Colonic mucosa (tissue), 4 donors: ENCODE data around the gene RIMS3. TPM values are rescaled to one million over a fixed set of nuclear protein-coding genes. Genes with fewer than 3 reads are reported as not detected.

ENCODE experiments used
- DNase-seq: peaks from one replicate; pipeline ENCODE4 v3.0.0-alpha.2; 2020
- H3K27ac ChIP-seq: fragments of 200-600 bp; one replicate; pipeline ENCODE4 v1.8.0; 2021
- H3K27me3 ChIP-seq: fragments of 200-600 bp; one replicate; pipeline ENCODE4 v1.8.0; 2021
- H3K36me3 ChIP-seq: fragments of 200-600 bp; one replicate; pipeline ENCODE4 v1.8.0; 2021
- H3K4me1 ChIP-seq: fragments of 200-600 bp; one replicate; pipeline ENCODE4 v1.8.0; 2021; ENCODE audit warnings: mild to moderate bottlenecking
- H3K4me3 ChIP-seq: fragments of 200-600 bp; one replicate; pipeline ENCODE4 v1.8.0; 2021
- H3K9ac ChIP-seq, 2 donors: one replicate each; pipeline ENCODE4 v1.7.0; 2013; ENCODE audit warnings: control low read depth in 2 of 2, low read depth in 2 of 2, low read length in 2 of 2
- H3K9me3 ChIP-seq: fragments of 200-600 bp; one replicate; pipeline ENCODE4 v1.8.0; 2021
- CTCF ChIP-seq: fragments of 200-600 bp; IDR thresholded peaks from one replicate; pipeline ENCODE4 v1.8.0; 2022; ENCODE audit warnings: antibody characterized with exemption, mild to moderate bottlenecking
- intact Hi-C: fragments of 100-400 bp; cut with DNase I; formaldehyde crosslinking; loops from one replicate; pipeline ENCODE4 v1.14.1; 2022
- total RNA-seq, 2 donors: library from RNA; stranded (reverse); fragmentation: NEBNext Ultra II Directional in 1 of 2; extraction: Animal tissue kit (Norgen Biotek cat#: 25700) in 1 of 2; gene quantifications; one replicate each; pipeline ENCODE4 v1.2.1, GENCODE V29; 2021
- donor health status: healthy.
- donor health status: DM: no; HTN: no; CAD: no.
- donor health status: DM: no; HTN: no; CAD: no.

The RIMS3 gene
- total RNA-seq, 2 donors from 2014 or later, result 7.0 to 9.5 TPM

DNA sequence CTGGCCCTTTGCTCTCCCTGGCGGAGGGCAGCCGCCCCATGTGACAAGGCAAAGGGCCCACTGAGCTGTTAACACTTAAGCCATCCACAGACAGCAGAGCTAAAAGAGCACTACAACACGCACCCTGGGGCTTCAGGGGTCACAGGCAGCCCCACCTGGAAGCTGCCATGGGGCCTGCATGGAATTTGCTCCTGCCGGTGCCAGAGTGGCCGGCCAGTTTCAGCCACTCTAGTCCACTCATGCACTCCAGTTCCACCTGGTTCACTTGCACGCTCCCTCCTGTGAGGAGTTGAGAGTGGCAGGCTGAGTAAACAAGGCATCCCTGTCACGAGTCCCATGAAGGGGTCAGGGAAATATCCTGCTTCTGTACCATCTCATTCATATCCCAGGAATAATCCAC is 55.3 kb downstream of the RIMS3 start:
- intact Hi-C loops, result loop anchor here (5.0 kb wide), 3 partner anchors 57 to 342 kb away; partner anchors contain the start of gene RIMS3
- Histone ChIP-seq H3K4me3 (no peak overlapping the region), H3K9ac (no peak overlapping the region), H3K4me1 (no peaks in the 10 kb centered on the region), H3K36me3 (no peaks in the 10 kb centered on the region), H3K9me3 (no peaks in the 10 kb centered on the region), H3K27me3 (no peaks in the 10 kb centered on the region), H3K27ac (no peak overlapping the region)
- no peak for TF ChIP-seq CTCF
- no peak for DNase-seq

- H3K27me3 ChIP-seq, result no peaks in the 10 kb centered on the region
- H3K27ac ChIP-seq, result no peak overlapping the region
- intact Hi-C loops, result no loop called here
- H3K9me3 ChIP-seq, result no peaks in the 10 kb centered on the region
- no peaks in the 10 kb centered on the region for H3K36me3 ChIP-seq
- TF ChIP-seq CTCF, result no peak
- no peaks in the 10 kb centered on the region for H3K4me1 ChIP-seq
- no peak for DNase-seq
- no peak overlapping the region for H3K4me3 ChIP-seq
- H3K9ac ChIP-seq, result no peak overlapping the region
These were observed 57.6 kb downstream of the RIMS3 start for GRCh38 chr1:40607921-40608320.

GRCh38 chr1:40606978-40607377 is 58.5 kb downstream of the RIMS3 start:
- H3K4me1 ChIP-seq, result no peaks in the 10 kb centered on the region
- no peak overlapping the region for H3K27ac ChIP-seq
- DNase-seq, result no peak
- intact Hi-C loops, result no loop called here
- no peak overlapping the region for H3K9ac ChIP-seq
- no peaks in the 10 kb centered on the region for H3K27me3 ChIP-seq
- no peak for TF ChIP-seq CTCF
- no peak overlapping the region for H3K4me3 ChIP-seq
- H3K9me3 ChIP-seq, result no peaks in the 10 kb centered on the region
- no peaks in the 10 kb centered on the region for H3K36me3 ChIP-seq

DNA sequence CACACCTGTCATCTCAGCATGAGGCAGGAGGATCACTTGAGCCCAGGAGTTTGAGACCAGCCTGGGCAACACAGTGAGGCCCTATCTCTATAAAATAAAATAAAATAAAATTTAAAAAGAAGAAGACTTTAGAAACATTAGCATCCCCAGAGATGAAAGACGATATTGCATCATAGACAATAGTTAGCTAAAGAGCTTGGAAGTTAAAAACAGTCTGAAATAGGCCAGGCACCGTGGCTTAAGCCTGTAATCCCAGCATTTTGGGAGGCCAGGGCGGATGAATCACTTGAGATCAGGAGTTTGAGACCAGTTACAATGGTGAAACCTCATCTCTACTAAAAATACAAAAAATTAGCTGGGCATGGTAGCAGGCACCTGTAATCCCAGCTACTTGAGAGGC is 59.3 kb downstream of the RIMS3 start:
- Histone ChIP-seq H3K9me3 (no peaks in the 10 kb centered on the region), H3K27ac (no peak overlapping the region), H3K27me3 (no peaks in the 10 kb centered on the region), H3K4me1 (no peaks in the 10 kb centered on the region), H3K9ac (no peak overlapping the region), H3K36me3 (no peaks in the 10 kb centered on the region), H3K4me3 (no peak overlapping the region)
- intact Hi-C loops, result no loop called here
- no peak for TF ChIP-seq CTCF
- DNase-seq, result no peak

DNA sequence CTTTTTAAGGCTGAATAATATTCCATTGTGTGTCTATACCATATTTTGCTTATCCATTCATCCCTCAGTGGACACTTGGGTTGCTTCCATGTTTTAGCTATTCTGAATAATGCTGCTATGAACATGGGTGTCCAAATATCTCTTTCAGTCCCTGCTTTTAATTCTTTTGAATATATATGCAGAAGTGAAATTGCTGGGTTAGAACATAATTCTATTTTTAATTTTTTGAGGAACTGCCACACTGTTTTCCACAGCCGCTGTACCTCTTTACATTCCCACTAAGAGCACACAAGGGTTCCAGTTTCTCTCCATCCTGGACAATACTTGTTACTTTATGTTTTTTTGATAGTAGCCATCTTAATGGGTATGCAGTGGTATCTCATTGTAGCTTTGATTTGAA is 65.6 kb downstream of the RIMS3 start:
- Histone ChIP-seq H3K36me3 (no peaks in the 10 kb centered on the region), H3K27ac (no peak overlapping the region), H3K4me1 (no peaks in the 10 kb centered on the region), H3K9me3 (no peaks in the 10 kb centered on the region), H3K4me3 (no peak overlapping the region), H3K9ac (no peak overlapping the region), H3K27me3 (no peaks in the 10 kb centered on the region)
- no peak for TF ChIP-seq CTCF
- no peak for DNase-seq
- intact Hi-C loops, result no loop called here

- Histone ChIP-seq H3K36me3 (no peaks in the 10 kb centered on the region), H3K4me1 (no peaks in the 10 kb centered on the region), H3K27me3 (no peaks in the 10 kb centered on the region), H3K4me3 (no peak overlapping the region), H3K27ac (no peak overlapping the region), H3K9me3 (no peaks in the 10 kb centered on the region), H3K9ac (no peak overlapping the region)
- TF ChIP-seq CTCF, result no peak
- intact Hi-C loops, result no loop called here
- no peak for DNase-seq
These were observed 69.9 kb downstream of the RIMS3 start for GRCh38 chr1:40595623-40596022.
